GM12865 (cell line): ENCODE results near the gene IFI27L1.

Source experiments
- DNase-seq: peaks from one replicate; pipeline ENCODE4 v3.0.0; 2010; ENCODE audit warnings: low read depth
- H3K4me3 ChIP-seq: 2 replicates; pipeline ENCODE4 v1.5.1; 2011; ENCODE audit warnings: mild to moderate bottlenecking, low read depth, low read length, control low read depth
- TF ChIP-seq, protein P1 (sequence below): IDR thresholded peaks from 2 replicates; pipeline ENCODE4 v1.5.1; 2011; ENCODE audit warnings: low read length, control low read depth, low read depth, inconsistent platforms; ENCODE audit not compliant: insufficient read depth; ENCODE audit errors: missing control alignments

Gene IFI27L1

DNA sequence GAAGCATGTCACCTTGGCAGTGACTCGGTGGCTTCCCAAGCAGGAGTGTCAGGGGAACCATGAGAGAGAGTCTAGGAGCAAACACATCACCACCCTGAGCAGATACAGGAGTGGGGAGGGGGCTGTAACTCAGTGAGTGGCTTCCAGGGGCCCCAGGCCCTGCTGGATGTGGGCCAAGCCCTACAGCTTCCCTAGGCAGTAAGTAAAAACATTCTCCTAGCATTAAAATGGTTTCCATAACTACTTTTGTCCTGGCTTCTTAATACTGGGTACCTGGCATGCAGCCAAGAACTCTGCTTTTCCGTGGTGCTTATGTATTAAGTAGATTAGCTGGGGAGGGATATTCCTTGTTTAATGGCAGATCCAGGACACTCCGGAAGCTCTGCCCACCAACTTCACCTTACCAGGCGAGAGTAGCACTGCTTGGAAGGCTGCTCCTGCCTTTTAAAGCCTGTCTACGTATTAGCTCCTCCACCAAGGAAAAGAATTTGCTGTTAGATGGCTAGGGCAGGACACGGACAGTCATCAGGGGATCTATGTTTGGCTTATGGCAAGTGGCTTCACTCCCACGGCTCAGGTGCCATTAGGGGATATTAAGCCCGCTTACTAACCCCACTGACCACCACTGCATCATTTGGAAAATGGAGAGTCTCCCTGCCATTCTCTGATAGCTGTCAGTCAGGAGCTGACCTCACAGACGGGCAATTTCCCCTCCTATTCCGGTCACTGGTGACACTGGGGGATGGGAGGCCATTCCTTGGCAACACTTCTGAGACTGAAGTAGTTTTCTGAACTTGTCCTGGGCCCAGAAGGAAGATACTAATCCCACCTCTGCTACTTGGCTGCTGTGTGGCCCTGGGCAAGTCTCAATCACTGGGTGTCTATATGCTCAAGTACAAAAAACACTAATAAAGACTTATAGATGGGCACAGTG, 32.2 kb upstream of the IFI27L1 start:
- DNase-seq = no peak
- no peak overlapping the region for H3K4me3 ChIP-seq
- TF ChIP-seq, protein P1, sequence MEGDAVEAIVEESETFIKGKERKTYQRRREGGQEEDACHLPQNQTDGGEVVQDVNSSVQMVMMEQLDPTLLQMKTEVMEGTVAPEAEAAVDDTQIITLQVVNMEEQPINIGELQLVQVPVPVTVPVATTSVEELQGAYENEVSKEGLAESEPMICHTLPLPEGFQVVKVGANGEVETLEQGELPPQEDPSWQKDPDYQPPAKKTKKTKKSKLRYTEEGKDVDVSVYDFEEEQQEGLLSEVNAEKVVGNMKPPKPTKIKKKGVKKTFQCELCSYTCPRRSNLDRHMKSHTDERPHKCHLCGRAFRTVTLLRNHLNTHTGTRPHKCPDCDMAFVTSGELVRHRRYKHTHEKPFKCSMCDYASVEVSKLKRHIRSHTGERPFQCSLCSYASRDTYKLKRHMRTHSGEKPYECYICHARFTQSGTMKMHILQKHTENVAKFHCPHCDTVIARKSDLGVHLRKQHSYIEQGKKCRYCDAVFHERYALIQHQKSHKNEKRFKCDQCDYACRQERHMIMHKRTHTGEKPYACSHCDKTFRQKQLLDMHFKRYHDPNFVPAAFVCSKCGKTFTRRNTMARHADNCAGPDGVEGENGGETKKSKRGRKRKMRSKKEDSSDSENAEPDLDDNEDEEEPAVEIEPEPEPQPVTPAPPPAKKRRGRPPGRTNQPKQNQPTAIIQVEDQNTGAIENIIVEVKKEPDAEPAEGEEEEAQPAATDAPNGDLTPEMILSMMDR = no peak

DNA sequence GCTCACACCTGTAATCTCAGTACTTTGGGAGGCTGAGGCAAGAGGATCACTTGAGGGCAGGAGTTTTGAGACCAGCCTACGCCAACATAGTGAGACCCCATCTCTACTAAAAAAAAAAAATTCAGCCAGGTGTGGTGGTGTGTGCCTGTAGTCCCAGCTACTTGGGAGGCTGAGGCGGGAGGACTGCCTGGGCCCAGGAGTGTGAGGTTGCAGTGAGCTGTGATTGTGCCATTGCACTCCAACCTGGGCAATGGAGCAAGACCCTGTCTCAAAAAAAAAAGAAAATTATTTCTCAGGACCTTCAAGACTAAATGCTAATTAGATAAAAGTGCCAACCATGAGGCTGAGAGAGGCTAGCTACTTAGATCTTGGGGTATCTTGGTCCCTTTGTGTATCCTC, 31.5 kb upstream of the IFI27L1 start:
- TF ChIP-seq, protein P1 = no peak
- H3K4me3 ChIP-seq = no peak overlapping the region
- no peak for DNase-seq

DNA sequence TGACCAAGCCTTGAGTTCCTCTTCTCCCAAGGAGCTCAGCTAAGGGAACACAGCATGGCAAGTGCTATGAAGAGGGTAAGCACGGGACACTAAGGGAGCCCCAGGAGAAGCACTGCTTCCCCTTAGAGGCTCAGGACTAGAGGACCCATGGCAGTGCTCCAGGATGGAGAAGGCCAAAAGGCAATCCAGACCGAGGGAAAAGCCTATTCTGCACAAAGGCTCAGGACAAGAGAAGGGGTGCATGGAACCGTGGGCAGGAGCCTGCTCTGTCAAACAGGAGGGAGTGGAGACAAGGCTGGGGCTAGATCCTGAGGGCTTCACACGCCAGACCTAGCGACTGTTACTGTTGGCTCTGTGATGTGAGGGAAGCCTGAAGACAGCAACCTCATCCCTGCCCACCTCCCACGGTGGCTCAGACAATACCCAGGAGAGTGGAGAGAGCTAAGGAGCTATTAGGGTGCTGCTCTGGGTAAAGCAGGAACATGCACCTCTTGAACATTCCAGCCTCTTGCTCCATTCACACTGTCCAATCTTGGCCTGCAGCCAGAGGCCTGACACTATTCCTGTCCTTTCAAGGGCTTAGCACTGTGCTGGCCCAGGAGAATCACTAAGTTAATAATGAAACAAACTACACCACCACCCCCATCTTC, 30.8 kb upstream of the IFI27L1 start:
- no peak for DNase-seq
- TF ChIP-seq, protein P1 = no peak
- no peak overlapping the region for H3K4me3 ChIP-seq

DNA sequence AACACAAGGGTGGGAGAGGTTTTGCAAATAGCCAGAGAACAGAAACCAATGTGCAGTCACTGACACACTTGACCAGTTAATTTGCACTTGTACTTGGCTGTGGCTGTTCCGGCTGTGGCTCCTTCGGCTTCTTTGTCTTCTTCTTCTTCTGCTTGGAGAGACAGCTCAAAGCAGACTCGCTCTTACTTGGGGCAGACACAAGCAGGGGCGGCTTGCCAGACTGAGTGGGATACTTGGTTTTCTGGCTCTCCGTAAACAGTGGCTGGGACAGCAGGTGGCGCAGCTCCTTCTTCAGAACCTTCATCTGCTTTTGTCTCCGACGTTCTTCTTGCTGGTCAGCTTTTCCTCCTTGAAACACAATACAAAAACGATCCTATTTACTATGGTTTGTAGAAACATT, 30.0 kb upstream of the IFI27L1 start:
- DNase-seq = no peak
- TF ChIP-seq, protein P1 = no peak
- no peak overlapping the region for H3K4me3 ChIP-seq

DNA sequence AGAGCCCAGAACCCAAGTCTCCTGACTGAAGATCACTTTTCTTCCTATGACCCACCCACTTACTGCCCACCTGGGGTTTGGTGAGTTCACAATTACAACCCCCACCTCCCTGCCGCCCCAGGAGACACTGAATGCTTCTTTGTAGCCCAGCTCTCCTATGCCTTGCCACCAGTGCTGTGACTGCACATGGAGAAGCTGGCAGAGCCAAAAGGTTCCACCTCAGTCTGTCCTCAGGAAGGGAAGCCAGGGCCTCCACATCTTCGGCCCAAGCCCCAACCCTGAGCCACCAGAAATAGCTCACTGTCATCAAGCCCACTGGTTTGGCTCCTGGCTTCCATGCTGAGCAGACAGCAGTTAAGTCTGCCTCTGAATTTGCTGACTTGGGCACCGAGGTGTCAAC, 29.3 kb upstream of the IFI27L1 start:
- no peak overlapping the region for H3K4me3 ChIP-seq
- DNase-seq = no peak
- TF ChIP-seq, protein P1 = no peak

DNA sequence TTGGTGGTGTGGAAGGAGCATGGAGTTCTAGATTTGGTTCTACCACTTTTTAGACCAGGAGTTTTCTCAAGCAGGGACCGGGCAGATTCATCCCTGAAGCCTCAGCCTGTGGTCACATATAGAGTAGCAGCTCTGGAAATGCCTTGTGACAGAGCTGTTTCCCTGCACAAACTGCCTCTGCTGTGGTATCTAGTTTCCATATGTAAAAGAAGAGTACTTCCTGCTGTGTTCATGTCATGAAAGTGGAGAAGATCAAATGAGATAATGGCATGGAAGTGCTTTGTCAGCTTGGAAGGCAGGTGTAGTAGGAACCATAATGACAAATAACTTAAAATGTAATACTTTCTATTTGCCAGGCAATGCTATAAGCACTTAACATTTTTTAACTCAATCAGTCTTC, 28.9 kb upstream of the IFI27L1 start:
- no peak for DNase-seq
- TF ChIP-seq, protein P1 = no peak

More for the DNA sequence above, 28.9 kb upstream of the IFI27L1 start:
- no peak overlapping the region for H3K4me3 ChIP-seq
